WTC11 (cell line): ENCODE data around the gene FANCE.

Source experiments
- AFF4 ChIP-seq: sonication (generic); formaldehyde crosslinking; IDR thresholded peaks from 2 replicates; pipeline ENCODE4 v1.8.1; 2023; ENCODE audit warnings: mild to moderate bottlenecking, missing genetic modification reagents, borderline replicate concordance
- CDX4 ChIP-seq: fragments of 250-450 bp; sonication (Bioruptor Pico); IDR thresholded peaks from 2 replicates; pipeline ENCODE4 v1.9.0; 2021; ENCODE audit warnings: moderate library complexity, mild to moderate bottlenecking, inconsistent platforms, borderline replicate concordance
- CTCF ChIP-seq: fragments of 200-600 bp; IDR thresholded peaks from 2 replicates; pipeline ENCODE4 v1.8.0; 2022; ENCODE audit warnings: antibody characterized with exemption
- ELF4 ChIP-seq: sonication (generic); formaldehyde crosslinking; IDR thresholded peaks from 2 replicates; pipeline ENCODE4 v1.8.1; 2022; ENCODE audit warnings: low read depth, mild to moderate bottlenecking, moderate library complexity, missing genetic modification reagents
- FOXP1 ChIP-seq: sonication (generic); formaldehyde crosslinking; IDR thresholded peaks from 2 replicates; pipeline ENCODE4 v1.8.0; 2022; ENCODE audit warnings: missing genetic modification reagents, mild to moderate bottlenecking, moderate library complexity, borderline replicate concordance
- FOXP4 ChIP-seq: sonication (generic); formaldehyde crosslinking; IDR thresholded peaks from 2 replicates; pipeline ENCODE4 v1.8.0; 2022; ENCODE audit warnings: mild to moderate bottlenecking, missing genetic modification reagents
- GABPB1 ChIP-seq: sonication (generic); formaldehyde crosslinking; IDR thresholded peaks from 2 replicates; pipeline ENCODE4 v1.8.1; 2023; ENCODE audit warnings: mild to moderate bottlenecking, missing genetic modification reagents
- GRHL2 ChIP-seq: fragments of 250-450 bp; sonication (Bioruptor Pico); IDR thresholded peaks from 2 replicates; pipeline ENCODE4 v1.8.0; 2022; ENCODE audit warnings: mild to moderate bottlenecking, moderate library complexity; ENCODE audit not compliant: insufficient replicate concordance, severe bottlenecking
- MYBL2 ChIP-seq: sonication (generic); formaldehyde crosslinking; IDR thresholded peaks from 2 replicates; pipeline ENCODE4 v1.8.1; 2023; ENCODE audit warnings: mild to moderate bottlenecking, moderate library complexity, missing genetic modification reagents
- NR1H2 ChIP-seq: sonication (generic); formaldehyde crosslinking; IDR thresholded peaks from 2 replicates; pipeline ENCODE4 v1.9.0; 2021; ENCODE audit warnings: mild to moderate bottlenecking, moderate library complexity, missing genetic modification reagents
- PRDM15 ChIP-seq: sonication (generic); formaldehyde crosslinking; IDR thresholded peaks from 2 replicates; pipeline ENCODE4 v1.8.0; 2022; ENCODE audit warnings: missing genetic modification reagents
- TP53 ChIP-seq: sonication (generic); formaldehyde crosslinking; IDR thresholded peaks from 2 replicates; pipeline ENCODE4 v1.8.1; 2023; ENCODE audit warnings: mild to moderate bottlenecking, missing genetic modification reagents
- ZBTB21 ChIP-seq: sonication (generic); formaldehyde crosslinking; IDR thresholded peaks from 2 replicates; pipeline ENCODE4 v1.8.1; 2023; ENCODE audit warnings: mild to moderate bottlenecking, missing genetic modification reagents, borderline replicate concordance
- ZNF219 ChIP-seq: sonication (generic); formaldehyde crosslinking; IDR thresholded peaks from 2 replicates; pipeline ENCODE4 v1.8.0; 2023; ENCODE audit warnings: missing genetic modification reagents, mild to moderate bottlenecking, borderline replicate concordance

- TF ChIP-seq CTCF (no peak), GABPB1 (CRISPR knock-in tag) (no peak), FOXP4 (CRISPR knock-in tag) (no peak), ZNF219 (CRISPR knock-in tag) (no peak), FOXP1 (no peak), MYBL2 (CRISPR knock-in tag) (no peak), CDX4 (CRISPR knock-in tag) (no peak), NR1H2 (CRISPR knock-in tag) (no peak), PRDM15 (CRISPR knock-in tag) (no peak), TP53 (CRISPR knock-in tag) (no peak), ELF4 (CRISPR knock-in tag) (no peak), ZBTB21 (CRISPR knock-in tag) (no peak), AFF4 (CRISPR knock-in tag) (no peak), GRHL2 (CRISPR knock-in tag) (no peak)
These were observed 25.5 kb downstream of the FANCE start for GRCh38 chr6:35477551-35478179.
